SK-N-MC (cell line): Measurements from ENCODE around the gene VSTM4.
A peak's percentile ranks its signal among the peaks of the same experiment; 100 is the strongest.

Experiments
- DNase-seq: peaks from one replicate; pipeline ENCODE4 v3.0.0-alpha.2; 2011; ENCODE audit warnings: low read depth, low spot score
- H3K27ac ChIP-seq: fragments of 200-600 bp; sonication (generic); 2 replicates; pipeline ENCODE4 v1.5.1; 2016; ENCODE audit warnings: mixed run types
- H3K36me3 ChIP-seq: fragments of 200-600 bp; sonication (generic); 2 replicates; pipeline ENCODE4 v1.6.1; 2017; ENCODE audit warnings: antibody characterized with exemption, low read length, mixed read lengths; ENCODE audit not compliant: insufficient read depth
- H3K4me3 ChIP-seq: fragments of 200-600 bp; sonication (generic); 2 replicates; pipeline ENCODE4 v1.5.1; 2016
- H3K9ac ChIP-seq: fragments of 200-600 bp; sonication (generic); 2 replicates; pipeline ENCODE4 v1.8.0; 2017; ENCODE audit warnings: mixed run types, mixed read lengths; ENCODE audit not compliant: insufficient read length
- H3K9me3 ChIP-seq: fragments of 200-600 bp; sonication (generic); 2 replicates; pipeline ENCODE4 v1.6.1; 2017; ENCODE audit warnings: low read depth, mild to moderate bottlenecking, antibody characterized with exemption, low read length, moderate library complexity, mixed read lengths
- EZH2 ChIP-seq: fragments of 200-600 bp; sonication (generic); IDR thresholded peaks from one replicate; pipeline ENCODE4 v1.6.1; 2017; ENCODE audit warnings: antibody characterized with exemption
- FOXP2 ChIP-seq: optimal IDR thresholded peaks from 2 replicates; pipeline ENCODE3; 2011; ENCODE audit warnings: mild to moderate bottlenecking, moderate library complexity; ENCODE audit not compliant: insufficient read depth; ENCODE audit errors: extremely low read length, control extremely low read depth
- POLR2AphosphoS5 ChIP-seq: IDR thresholded peaks from 2 replicates; pipeline ENCODE4 v1.6.1; 2012; ENCODE audit warnings: mild to moderate bottlenecking, low read depth, low read length, borderline replicate concordance

VSTM4 gene

GRCh38 chr10:49086889-49087288 is 28.4 kb downstream of the VSTM4 start:
- H3K9ac ChIP-seq, result no peak overlapping the region
- H3K36me3 ChIP-seq, result no peaks in the 10 kb centered on the region
- no peak overlapping the region for H3K4me3 ChIP-seq
- no peak for TF ChIP-seq POLR2AphosphoS5
- no peak for TF ChIP-seq FOXP2
- no peak for TF ChIP-seq EZH2
- no peaks in the 10 kb centered on the region for H3K9me3 ChIP-seq
- no peak overlapping the region for H3K27ac ChIP-seq
- DNase-seq, result no peak

DNA sequence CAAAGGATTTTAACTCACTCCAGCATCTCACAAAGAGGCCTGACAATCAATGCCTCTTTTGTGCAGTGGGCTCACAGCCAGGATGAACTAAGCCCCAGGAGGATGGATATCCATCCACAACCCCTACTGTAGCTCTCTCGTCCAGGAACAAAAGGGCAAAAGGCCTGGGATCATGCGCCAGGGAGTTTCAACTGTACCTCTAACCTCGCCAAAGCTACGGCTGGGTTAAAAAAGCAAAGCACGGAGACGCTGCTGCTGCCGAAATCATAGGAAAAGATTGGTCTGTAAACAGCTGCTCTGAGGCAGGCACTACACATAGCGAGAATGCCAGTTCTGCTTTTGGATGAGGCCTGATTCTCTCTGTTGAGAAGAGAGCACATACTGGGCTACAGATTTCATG is 32.1 kb downstream of the VSTM4 start:
- Histone ChIP-seq H3K4me3 (no peak overlapping the region), H3K9me3 (no peaks in the 10 kb centered on the region), H3K27ac (no peak overlapping the region), H3K36me3 (no peaks in the 10 kb centered on the region), H3K9ac (no peak overlapping the region)
- no peak for DNase-seq
- TF ChIP-seq EZH2 (no peak), POLR2AphosphoS5 (no peak), FOXP2 (no peak)

DNA sequence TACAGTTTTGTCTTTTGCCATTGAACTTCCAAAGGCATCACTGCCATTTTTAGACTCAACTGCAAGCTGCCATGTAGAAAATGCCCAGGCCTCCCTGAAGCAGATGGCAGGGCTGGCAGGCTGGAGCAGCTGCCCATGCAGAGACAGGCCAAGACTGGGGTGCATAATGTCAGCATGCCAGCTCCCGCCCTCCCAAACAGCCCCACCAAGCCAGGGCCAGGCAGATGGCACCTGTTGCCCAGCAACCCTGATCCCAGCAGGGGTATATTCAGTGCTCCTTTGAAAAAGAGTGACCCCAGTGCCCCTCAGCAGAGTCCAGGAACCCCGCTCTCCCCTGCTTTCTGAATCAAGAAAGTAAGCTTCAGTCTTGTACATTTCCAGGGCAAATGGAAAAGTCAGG is 32.6 kb downstream of the VSTM4 start:
- no peak for DNase-seq
- Histone ChIP-seq H3K9me3 (no peaks in the 10 kb centered on the region), H3K4me3 (no peak overlapping the region), H3K9ac (no peak overlapping the region), H3K27ac (no peak overlapping the region), H3K36me3 (no peaks in the 10 kb centered on the region)
- TF ChIP-seq FOXP2 (no peak), EZH2 (no peak), POLR2AphosphoS5 (no peak)

DNA sequence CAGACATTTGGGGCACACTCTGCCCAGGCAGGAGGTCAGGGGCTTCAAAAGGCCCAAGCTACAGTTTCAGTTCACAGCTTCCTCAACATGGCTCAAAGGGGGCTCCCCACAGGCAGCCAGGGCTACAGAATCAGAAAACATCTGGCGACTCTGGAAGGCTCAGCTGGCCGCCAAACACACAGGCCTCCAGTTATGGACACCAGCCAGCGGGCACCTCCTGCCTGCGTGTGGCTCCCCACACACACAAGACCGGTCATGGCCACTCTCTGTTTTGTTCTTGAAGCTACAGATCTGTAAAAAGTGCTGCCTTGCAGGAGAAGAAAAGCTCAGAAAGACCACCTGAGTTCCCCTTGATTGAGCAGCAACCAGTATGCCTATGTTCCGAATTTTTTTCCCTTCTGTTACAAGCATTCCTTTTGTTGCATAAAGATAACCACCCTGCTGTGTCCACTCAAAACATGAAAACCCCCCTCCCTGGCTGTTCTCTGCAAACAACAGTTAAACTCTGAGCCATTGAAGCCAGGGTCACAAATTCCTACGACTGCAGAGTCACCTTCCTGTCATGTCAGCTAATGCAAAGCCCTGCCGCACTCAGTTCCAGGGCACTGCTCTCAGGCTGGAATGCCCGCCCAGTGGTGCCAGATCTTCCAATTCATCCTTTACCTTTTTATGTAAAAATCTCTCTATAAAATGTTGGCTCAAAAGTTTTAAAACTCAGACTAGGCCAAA is 33.6 kb downstream of the VSTM4 start:
- Histone ChIP-seq H3K4me3 (no peak overlapping the region), H3K9me3 (no peaks in the 10 kb centered on the region), H3K9ac (no peak overlapping the region), H3K36me3 (no peaks in the 10 kb centered on the region), H3K27ac (no peak overlapping the region)
- no peak for TF ChIP-seq POLR2AphosphoS5
- DNase-seq, result no peak

DNA sequence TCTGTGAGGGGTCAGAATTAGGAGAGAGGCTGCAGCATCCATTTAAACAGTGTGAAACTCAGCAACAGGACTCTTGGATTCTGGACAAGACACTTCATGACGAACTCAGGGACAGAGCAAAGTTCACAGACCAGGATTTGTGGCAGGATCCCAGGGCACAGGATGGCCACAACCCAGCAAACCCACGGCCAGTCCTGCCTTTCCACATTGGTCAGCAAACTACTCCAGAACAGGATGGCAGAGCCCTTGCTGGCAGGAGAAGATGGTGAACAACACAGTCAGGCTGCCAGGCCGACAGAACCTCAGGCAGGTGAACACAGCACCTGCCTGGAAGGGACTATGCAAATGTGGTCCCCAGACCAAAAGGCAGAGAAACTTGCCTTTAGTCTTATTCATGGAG is 34.4 kb downstream of the VSTM4 start:
- DNase-seq, result no peak
- no peaks in the 10 kb centered on the region for H3K36me3 ChIP-seq
- H3K9ac ChIP-seq, result no peak overlapping the region
- no peak overlapping the region for H3K4me3 ChIP-seq
- no peak for TF ChIP-seq FOXP2
- TF ChIP-seq EZH2, result no peak
- no peaks in the 10 kb centered on the region for H3K9me3 ChIP-seq
- no peak overlapping the region for H3K27ac ChIP-seq

DNA sequence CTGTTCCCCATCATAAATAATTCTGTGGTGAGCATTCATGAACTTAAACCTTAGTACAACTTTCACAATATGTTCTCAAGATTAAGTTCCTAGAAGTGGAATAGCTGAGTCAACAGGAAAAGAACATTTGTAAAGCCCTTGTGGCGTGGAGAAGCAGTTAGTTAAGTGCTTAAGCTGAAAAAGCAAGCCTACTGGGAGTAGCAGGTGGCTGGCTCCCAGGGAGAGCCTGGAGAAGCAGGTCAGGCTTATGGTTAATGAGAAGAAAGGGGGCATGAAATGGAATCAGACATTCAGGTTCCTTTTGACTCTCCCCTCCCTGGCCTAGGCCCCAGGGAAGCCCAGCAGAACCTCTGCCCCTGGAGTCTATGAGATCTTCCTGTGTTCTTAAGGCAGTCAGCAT is 35.3 kb downstream of the VSTM4 start:
- no peaks in the 10 kb centered on the region for H3K9me3 ChIP-seq
- TF ChIP-seq EZH2 (no peak), FOXP2 (no peak), POLR2AphosphoS5 (no peak)
- H3K27ac ChIP-seq, result no peak overlapping the region
- peak; percentile 5 for DNase-seq
- H3K36me3 ChIP-seq, result no peaks in the 10 kb centered on the region
- no peak overlapping the region for H3K4me3 ChIP-seq
- no peak overlapping the region for H3K9ac ChIP-seq

- TF ChIP-seq POLR2AphosphoS5 (no peak), FOXP2 (no peak), EZH2 (no peak)
- Histone ChIP-seq H3K9ac (no peak overlapping the region), H3K9me3 (no peaks in the 10 kb centered on the region), H3K36me3 (no peaks in the 10 kb centered on the region), H3K27ac (no peak overlapping the region), H3K4me3 (no peak overlapping the region)
- DNase-seq, result no peak
These were observed 35.8 kb downstream of the VSTM4 start for GRCh38 chr10:49079499-49079898.

- DNase-seq, result no peak
- H3K9ac ChIP-seq, result no peak overlapping the region
- no peaks in the 10 kb centered on the region for H3K36me3 ChIP-seq
- H3K27ac ChIP-seq, result no peak overlapping the region
- no peaks in the 10 kb centered on the region for H3K9me3 ChIP-seq
- TF ChIP-seq FOXP2, result no peak
- TF ChIP-seq EZH2, result no peak
- TF ChIP-seq POLR2AphosphoS5, result no peak
- H3K4me3 ChIP-seq, result no peak overlapping the region
These were observed 36.2 kb downstream of the VSTM4 start for GRCh38 chr10:49079072-49079471.

DNA sequence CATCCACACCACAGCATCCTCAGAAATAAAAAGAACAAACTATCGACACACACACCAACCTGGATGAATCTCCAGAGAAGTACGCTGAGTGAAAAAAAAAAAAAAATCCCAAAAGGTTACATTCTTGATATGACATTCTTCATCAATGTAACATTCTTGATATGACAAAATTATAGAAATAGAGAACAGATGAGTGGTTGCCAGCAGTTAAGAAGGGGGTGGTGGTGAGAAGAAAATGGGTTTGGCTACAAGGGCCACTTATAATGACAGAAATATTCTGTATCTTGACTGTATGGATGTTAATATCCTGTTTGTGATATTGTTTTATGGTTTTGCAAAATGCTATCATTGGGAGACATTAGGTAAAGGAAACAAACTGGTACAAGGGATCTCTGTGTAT is 36.9 kb downstream of the VSTM4 start:
- Histone ChIP-seq H3K9me3 (no peaks in the 10 kb centered on the region), H3K9ac (no peak overlapping the region), H3K4me3 (no peak overlapping the region), H3K36me3 (no peaks in the 10 kb centered on the region), H3K27ac (no peak overlapping the region)
- DNase-seq, result no peak
- TF ChIP-seq EZH2 (no peak), POLR2AphosphoS5 (no peak), FOXP2 (no peak)
